WTC11 (cell line): ENCODE data around the gene CABLES1.

Experiments
- ATF2 ChIP-seq: sonication (generic); formaldehyde crosslinking; IDR thresholded peaks from 2 replicates; pipeline ENCODE4 v1.8.1; 2022; ENCODE audit warnings: low read depth, missing genetic modification reagents, borderline replicate concordance
- ATF3 ChIP-seq: sonication (generic); formaldehyde crosslinking; conservative IDR thresholded peaks from 2 replicates; pipeline ENCODE4 v1.8.1; 2022; ENCODE audit warnings: mild to moderate bottlenecking, missing genetic modification reagents
- CTCF ChIP-seq: fragments of 200-600 bp; IDR thresholded peaks from 2 replicates; pipeline ENCODE4 v1.8.0; 2022; ENCODE audit warnings: antibody characterized with exemption
- FOXP4 ChIP-seq: sonication (generic); formaldehyde crosslinking; IDR thresholded peaks from 2 replicates; pipeline ENCODE4 v1.8.0; 2022; ENCODE audit warnings: mild to moderate bottlenecking, missing genetic modification reagents
- SP1 ChIP-seq: sonication (generic); formaldehyde crosslinking; conservative IDR thresholded peaks from 2 replicates; pipeline ENCODE4 v1.8.1; 2022; ENCODE audit warnings: missing genetic modification reagents
- ZNF512 ChIP-seq: sonication (generic); formaldehyde crosslinking; IDR thresholded peaks from 2 replicates; pipeline ENCODE4 v1.8.1; 2022; ENCODE audit warnings: missing genetic modification reagents, borderline replicate concordance

- no peak for TF ChIP-seq SP1
- no peak for TF ChIP-seq CTCF
- no peak for TF ChIP-seq ATF2 (CRISPR knock-in tag)
- no peak for TF ChIP-seq ATF3
- no peak for TF ChIP-seq FOXP4
- TF ChIP-seq ZNF512 (CRISPR knock-in tag), result no peak
Measured at GRCh38 chr18:23277399-23277798, 142.1 kb downstream of the CABLES1 start.
